IMR-90 (cell line): ENCODE data around the gene EID1. TPM values are rescaled to one million over a fixed set of nuclear protein-coding genes. Genes with fewer than 3 reads are reported as not detected.

Experiments
- ATAC-seq: fragments of 200-7000 bp; cut with Tn5 transposase; 2 replicates; pipeline ENCODE4 v1.9.1; 2020; ENCODE audit warnings: low read depth, mild to moderate bottlenecking, moderate library complexity
- BruUV-seq: library from RNA; stranded (reverse); fragments of 400-500 nt; replicated peaks from 2 replicates; lab custom pipeline; 2021; lab: Mats Ljungman, UMichigan
- CTCF ChIA-PET: fragments of 300-600 bp; formaldehyde crosslinking; extraction: SDS; loops from one replicate; lab custom pipeline; 2021; ENCODE audit warnings: antibody characterized with exemption; lab: Yijun Ruan, JAX
- POLR2A ChIA-PET: fragments of 300-600 bp; sonication (Branson Sonifier 250); formaldehyde crosslinking; loops from one replicate; lab custom pipeline; 2022; ENCODE audit warnings: antibody characterized with exemption; ENCODE audit not compliant: unreplicated experiment; lab: Charles Lee
- DNase-seq: peaks from one replicate; pipeline ENCODE4 v3.0.0; 2013
- H2AFZ ChIP-seq: replicated peaks from 2 replicates; pipeline ENCODE3; 2013; ENCODE audit warnings: low read length, mild to moderate bottlenecking; ENCODE audit not compliant: poor library complexity
- H2AK5ac ChIP-seq: 2 replicates; pipeline ENCODE4 v1.6.1; 2013; ENCODE audit warnings: low read depth, low read length, inconsistent platforms
- H2AK9ac ChIP-seq: replicated peaks from 2 replicates; pipeline ENCODE3; 2013; ENCODE audit warnings: mild to moderate bottlenecking, low read depth, low read length, moderate library complexity; ENCODE audit not compliant: poor library complexity
- H2BK120ac ChIP-seq: 2 replicates; pipeline ENCODE4 v1.6.1; 2013; ENCODE audit warnings: low read depth, low read length, inconsistent platforms
- H2BK15ac ChIP-seq: 3 replicates; pipeline ENCODE4 v1.6.1; 2013; ENCODE audit warnings: low read depth, low read length, inconsistent platforms
- H2BK20ac ChIP-seq: 2 replicates; pipeline ENCODE4 v1.6.1; 2013; ENCODE audit warnings: low read depth, mild to moderate bottlenecking, inconsistent platforms, low read length, moderate library complexity
- H2BK5ac ChIP-seq: 2 replicates; pipeline ENCODE4 v1.6.1; 2013; ENCODE audit warnings: mild to moderate bottlenecking, low read depth, low read length, inconsistent platforms; ENCODE audit not compliant: poor library complexity, severe bottlenecking
- H3K14ac ChIP-seq: replicated peaks from 2 replicates; pipeline ENCODE4 v1.6.1; 2013; ENCODE audit warnings: low read depth, low read length, inconsistent platforms
- H3K18ac ChIP-seq: 2 replicates; pipeline ENCODE4 v1.6.1; 2013; ENCODE audit warnings: low read depth, low read length, control low read depth
- H3K23ac ChIP-seq: 2 replicates; pipeline ENCODE4 v1.6.1; 2013; ENCODE audit warnings: low read depth, low read length, inconsistent platforms
- H3K27ac ChIP-seq: 2 replicates; pipeline ENCODE4 v1.5.1; 2013; ENCODE audit warnings: mild to moderate bottlenecking, control low read depth, low read length; ENCODE audit not compliant: insufficient read depth
- H3K27me3 ChIP-seq: 2 replicates; pipeline ENCODE4 v1.6.1; 2013; ENCODE audit warnings: low read length; ENCODE audit not compliant: control insufficient read depth, insufficient read depth
- H3K36me3 ChIP-seq: 2 replicates; pipeline ENCODE4 v1.6.1; 2013; ENCODE audit warnings: low read length, mixed read lengths; ENCODE audit not compliant: control insufficient read depth, insufficient read depth
- H3K4ac ChIP-seq: 2 replicates; pipeline ENCODE4 v1.6.1; 2013; ENCODE audit warnings: low read depth, low read length, inconsistent platforms
- H3K4me1 ChIP-seq: 2 replicates; pipeline ENCODE4 v1.6.1; 2013; ENCODE audit warnings: low read length, mixed read lengths; ENCODE audit not compliant: control insufficient read depth, insufficient read depth
- H3K4me2 ChIP-seq: 2 replicates; pipeline ENCODE4 v1.6.1; 2013; ENCODE audit warnings: low read depth, mild to moderate bottlenecking, control low read depth, low read length, moderate library complexity
- H3K4me3 ChIP-seq: 2 replicates; pipeline ENCODE4 v1.5.1; 2013; ENCODE audit warnings: low read depth, mild to moderate bottlenecking, control low read depth, low read length, moderate library complexity; ENCODE audit not compliant: insufficient read depth
- H3K56ac ChIP-seq: 2 replicates; pipeline ENCODE4 v1.6.1; 2013; ENCODE audit warnings: low read length, inconsistent platforms; ENCODE audit not compliant: insufficient read depth; ENCODE audit errors: extremely low read depth
- H3K79me1 ChIP-seq, 2 experiments: 2 replicates each; pipeline ENCODE4 v1.6.1; 2013; ENCODE audit warnings: low read length in 2 of 2, inconsistent platforms in 1 of 2, low read depth in 1 of 2
- H3K9ac ChIP-seq: 2 replicates; pipeline ENCODE4 v1.6.1; 2013; ENCODE audit warnings: low read depth, low read length, control low read depth
- H3K9me1 ChIP-seq: 2 replicates; pipeline ENCODE4 v1.6.1; 2013; ENCODE audit warnings: low read length, inconsistent platforms; ENCODE audit not compliant: insufficient read depth
- H3K9me3 ChIP-seq: 2 replicates; pipeline ENCODE4 v1.6.1; 2013; ENCODE audit warnings: low read length; ENCODE audit not compliant: control insufficient read depth, insufficient read depth
- H4K20me1 ChIP-seq: 2 replicates; pipeline ENCODE4 v1.6.1; 2013; ENCODE audit warnings: low read length, inconsistent platforms; ENCODE audit not compliant: insufficient read depth
- H4K5ac ChIP-seq: 2 replicates; pipeline ENCODE4 v1.6.1; 2013; ENCODE audit warnings: mild to moderate bottlenecking, low read depth, low read length, control low read depth
- H4K8ac ChIP-seq, 2 experiments: 2 replicates each; pipeline ENCODE4 v1.6.1; 2013; ENCODE audit warnings: low read depth in 2 of 2, low read length in 2 of 2, control low read depth in 1 of 2, inconsistent platforms in 1 of 2
- H4K91ac ChIP-seq: 2 replicates; pipeline ENCODE4 v1.6.1; 2013; ENCODE audit warnings: low read depth, low read length, inconsistent platforms; ENCODE audit not compliant: insufficient read depth
- BHLHE40 ChIP-seq: fragments of 150-350 bp; IDR thresholded peaks from 2 replicates; pipeline ENCODE4 v1.6.1; 2016; ENCODE audit warnings: mild to moderate bottlenecking, low read depth, low read length
- CEBPB ChIP-seq: IDR thresholded peaks from 2 replicates; pipeline ENCODE4 v1.6.1; 2012; ENCODE audit warnings: low read depth, low read length, improper control_type of control experiment
- dilution Hi-C: fragments of 300-500 bp; cut with HindIII; formaldehyde crosslinking; loops from one replicate; pipeline ENCODE4 v1.14.3; 2018; ENCODE audit warnings: low sequenced_read_pairs; ENCODE audit not compliant: unreplicated experiment
- in situ Hi-C: fragments of 300-500 bp; cut with MboI; formaldehyde crosslinking; loops from 3 replicates; pipeline ENCODE4 v1.14.3; 2019; ENCODE audit warnings: low sequenced_read_pairs, inconsistent platforms, mixed read lengths
- intact Hi-C: fragments of 100-400 bp; cut with micrococcal nuclease; formaldehyde crosslinking; loops from 2 replicates; pipeline ENCODE4 v1.10.0; 2022
- polyA plus RNA-seq, 3 experiments: library from polyadenylated mRNA; depleted of rRNA; stranded (reverse); fragments of >200 nt; gene quantifications; 2 replicates each; pipeline ENCODE4 v1.2.3, GENCODE V29; 2012; ENCODE audit warnings: low replicate concordance in 1 of 3
- total RNA-seq: library from RNA; depleted of rRNA; stranded (reverse); fragments of >200 nt; gene quantifications from 2 replicates; pipeline ENCODE4 v1.2.3, GENCODE V29; 2012

Gene EID1
- total and polyA plus RNA-seq, 2 of the 4 experiments (the other 2 are of a cell fraction) = 147 to 162 TPM

- Histone ChIP-seq H3K14ac (peak overlapping the region; percentile 42; the same call in 1 of the 2 replicates), H2BK120ac (peak overlapping the region; percentile 90), H3K27me3 (no peaks in the 10 kb centered on the region), H3K27ac (peak overlapping the region; percentile 77), H3K79me1 (peaks cover 5 to 20% of the 10 kb centered on the region in 2 experiments; a peak in 2 of 4 replicates), H3K4me2 (peak overlapping the region; percentile 64; the same call in 1 of the 2 replicates), H2AK9ac (no peak overlapping the region), H2BK5ac (peak overlapping the region; percentile 93), H3K56ac (peak overlapping the region; percentile 62; the same call in 1 of the 2 replicates), H4K5ac (peak overlapping the region; percentile 95; the same call in 1 of the 2 replicates), H4K91ac (peak overlapping the region; percentile 7; the same call in 1 of the 2 replicates), H3K9me3 (no peaks in the 10 kb centered on the region), H3K4me1 (peaks cover 21% of the 10 kb centered on the region), H3K9me1 (peaks cover 10% of the 10 kb centered on the region), H2AFZ (no peak overlapping the region), H3K18ac (peak overlapping the region; percentile 100), H2BK20ac (peak overlapping the region; percentile 81; the same call in 1 of the 2 replicates), H3K4me3 (no peak overlapping the region), H3K9ac (no peak overlapping the region; the same call in 1 of the 2 replicates), H3K36me3 (no peaks in the 10 kb centered on the region), H3K23ac (peak overlapping the region; percentile 41; the same call in 1 of the 2 replicates), H3K4ac (peak overlapping the region; percentile 90), H2BK15ac (peak overlapping the region; percentile 35; the same call in 1 of the 3 replicates), H4K8ac (peak overlapping the region; percentile 66 to 85), H2AK5ac (no peak overlapping the region), H4K20me1 (no peaks in the 10 kb centered on the region)
- intact Hi-C loops = loop anchor here (5.0 to 10.0 kb wide), 3 partner anchors 179 to 1447 kb away; partner anchors contain the start of gene SECISBP2L
- TF ChIP-seq CEBPB (peak; percentile 86), BHLHE40 (no peak)
- POLR2A ChIA-PET = interaction anchor here (1.3 kb wide), 1 partner anchor 10 kb away, joined by 5 read pairs; the partner anchor contains the start of gene EID1
- ATAC-seq = no peak
- BruUV-seq = no TSS peak
- DNase-seq = no peak
- dilution Hi-C loops = no loop called here
- CTCF ChIA-PET = interaction anchor here (1.2 kb wide), 1 partner anchor 94 kb away, joined by 4 read pairs; no protein-coding TSS in a partner anchor
- in situ Hi-C loops = loop anchor here (5.0 to 25.0 kb wide), 4 partner anchors 284 to 1277 kb away; partner anchors contain the start of gene FGF7
These were observed 9.9 kb upstream of the EID1 start for GRCh38 chr15:48868023-48868422.
